Measurements from ENCODE around the gene EHMT2.
"Not testable (repeated sequence)": the region's sequence is repeated elsewhere in the genome, so short reads cannot be mapped to it uniquely, and the experiment has no call there.

EHMT2 gene

GRCh38 chr6:31911826-31912585 lies 14.5 kb upstream of the EHMT2 start:
- DNase-seq, result no peak

- DNase-seq, result not testable (repeated sequence)
These were observed 11.8 kb upstream of the EHMT2 start for GRCh38 chr6:31909298-31909697.

- no peak for DNase-seq
These were observed 11.3 kb upstream of the EHMT2 start for GRCh38 chr6:31908791-31909190.

- not testable (repeated sequence) for DNase-seq
These were observed 10.8 kb upstream of the EHMT2 start for GRCh38 chr6:31908255-31908654.

- no peak for DNase-seq
These were observed 9.8 kb upstream of the EHMT2 start for GRCh38 chr6:31907158-31907813.

GRCh38 chr6:31906727-31907126 lies 9.2 kb upstream of the EHMT2 start:
- DNase-seq, result not testable (repeated sequence)

- no peak for DNase-seq
These were observed 8.6 kb upstream of the EHMT2 start for GRCh38 chr6:31906122-31906521.

- no peak for DNase-seq
These were observed 7.5 kb upstream of the EHMT2 start for GRCh38 chr6:31905041-31905440.

- DNase-seq, result no peak
These were observed 6.5 kb upstream of the EHMT2 start for GRCh38 chr6:31903957-31904356.

GRCh38 chr6:31901953-31902643 lies 4.6 kb upstream of the EHMT2 start, which contains the start of gene ZBTB12:
TSS of gene ZBTB12 (minus strand) at chr6:31902086. CDS start at chr6:31901305, 781 bp downstream.
- DNase-seq, result peak; percentile 87

- peak; percentile 30 for DNase-seq
These were observed 4.0 kb upstream of the EHMT2 start for GRCh38 chr6:31901415-31901952.

GRCh38 chr6:31900917-31901414 lies 3.5 kb upstream of the EHMT2 start:
- no peak for DNase-seq

GRCh38 chr6:31899882-31900722 lies 2.6 kb upstream of the EHMT2 start:
- DNase-seq, result no peak

- DNase-seq, result no peak
These were observed 1.7 kb upstream of the EHMT2 start for GRCh38 chr6:31899215-31899614.

- peak; percentile 53 for DNase-seq
These were observed 999 bp upstream of the EHMT2 start for GRCh38 chr6:31898383-31899011.

- peak; percentile 11 for DNase-seq
These were observed 464 bp downstream of the EHMT2 start for GRCh38 chr6:31896856-31897611.

- DNase-seq, result no peak
These were observed 1.0 kb downstream of the EHMT2 start for GRCh38 chr6:31896493-31896855.

- no peak for DNase-seq
These were observed 4.7 kb downstream of the EHMT2 start for GRCh38 chr6:31892821-31893220.

- DNase-seq, result no peak
These were observed 8.0 kb downstream of the EHMT2 start for GRCh38 chr6:31889331-31889972.

Data from NCI-H1092 treated with DMSO at 0.1 percent for 48 hours (cell line).